H1 (cell line): ENCODE data around the gene TMPRSS4. TPM values are rescaled to one million over a fixed set of nuclear protein-coding genes. Genes with fewer than 3 reads are reported as not detected.

ENCODE experiments used
- CTCF ChIA-PET: fragments of 300-600 bp; sonication (Branson Sonifier 250); formaldehyde crosslinking; loops from one replicate; lab custom pipeline; 2021; ENCODE audit not compliant: partially characterized antibody; lab: Charles Lee
- POLR2A ChIA-PET: fragments of 300-600 bp; sonication (Branson Sonifier 250); formaldehyde crosslinking; loops from one replicate; lab custom pipeline; 2021; ENCODE audit warnings: inconsistent platforms; ENCODE audit not compliant: partially characterized antibody; lab: Charles Lee
- DNase-seq, 2 experiments: peaks; one replicate each; pipeline versions ENCODE4 v3.0.0 to v3.0.0-alpha.2; 2010 to 2022; ENCODE audit warnings: low spot score in 2 of 2, low read depth in 1 of 2, mixed read lengths in 1 of 2
- FAIRE-seq: peaks from 2 replicates; lab custom pipeline; 2011; peaks lifted over from hg19 to GRCh38; lab: Jason Lieb, UNC
- H2AFZ ChIP-seq: 2 replicates; pipeline ENCODE4 v1.8.1; 2012; ENCODE audit warnings: low read length, inconsistent platforms
- H2AK5ac ChIP-seq: 2 replicates; pipeline ENCODE4 v1.6.1; 2013; ENCODE audit warnings: low read depth, low read length
- H2BK120ac ChIP-seq: replicated peaks from 2 replicates; pipeline ENCODE3; 2013; ENCODE audit warnings: low read depth, low read length, inconsistent platforms
- H2BK12ac ChIP-seq: 2 replicates; pipeline ENCODE4 v1.6.1; 2013; ENCODE audit warnings: low read depth, low read length
- H2BK15ac ChIP-seq: 2 replicates; pipeline ENCODE4 v1.6.1; 2013; ENCODE audit warnings: low read length
- H2BK20ac ChIP-seq: 2 replicates; pipeline ENCODE4 v1.6.1; 2013; ENCODE audit warnings: low read length
- H2BK5ac ChIP-seq: 2 replicates; pipeline ENCODE4 v1.6.1; 2013; ENCODE audit warnings: low read depth, low read length
- H3K14ac ChIP-seq: 2 replicates; pipeline ENCODE4 v1.6.1; 2013; ENCODE audit warnings: inconsistent platforms; ENCODE audit not compliant: insufficient read length
- H3K18ac ChIP-seq: 2 replicates; pipeline ENCODE4 v1.6.1; 2013; ENCODE audit warnings: low read length; ENCODE audit errors: extremely low read depth
- H3K23ac ChIP-seq: 2 replicates; pipeline ENCODE4 v1.6.1; 2013; ENCODE audit warnings: inconsistent platforms; ENCODE audit not compliant: insufficient read length
- H3K23me2 ChIP-seq: 2 replicates; pipeline ENCODE4 v1.6.1; 2013; ENCODE audit warnings: low read depth, low read length
- H3K27ac ChIP-seq: 2 replicates; pipeline ENCODE4 v1.6.1; 2011; ENCODE audit warnings: low read depth, low read length, inconsistent platforms
- H3K27me3 ChIP-seq, 4 experiments: replicated peaks in 1 of 4; 1 replicate in 1 of 4; 2 replicates in 3 of 4; pipeline versions ENCODE4 v1.6.1 to v1.8.1; 2011 to 2013; ENCODE audit warnings: low read length in 3 of 4, mild to moderate bottlenecking in 3 of 4, inconsistent platforms in 2 of 4, mixed read lengths in 2 of 4, moderate library complexity in 1 of 4; ENCODE audit not compliant: control insufficient read depth in 3 of 4, insufficient read depth in 3 of 4; ENCODE audit errors: extremely low read depth in 1 of 4
- H3K36me3 ChIP-seq, 4 experiments: 2 replicates each; pipeline versions ENCODE4 v1.6.1 to v1.8.1; 2011 to 2013; ENCODE audit warnings: mild to moderate bottlenecking in 4 of 4, low read length in 3 of 4, moderate library complexity in 2 of 4, control low read depth in 1 of 4, inconsistent platforms in 1 of 4; ENCODE audit not compliant: insufficient read depth in 4 of 4, control insufficient read depth in 2 of 4
- H3K4ac ChIP-seq: replicated peaks from 2 replicates; pipeline ENCODE3; 2013; ENCODE audit warnings: low read length, low read depth, mixed read lengths, inconsistent platforms; ENCODE audit not compliant: insufficient read length
- H3K4me1 ChIP-seq, 4 experiments: replicated peaks in 1 of 4; 1 replicate in 1 of 4; 2 replicates in 3 of 4; pipeline versions ENCODE4 v1.6.1 to v1.8.1; 2011 to 2013; ENCODE audit warnings: low read length in 3 of 4, inconsistent platforms in 2 of 4, mixed read lengths in 1 of 4; ENCODE audit not compliant: insufficient read depth in 4 of 4, control insufficient read depth in 3 of 4
- H3K4me2 ChIP-seq, 2 experiments: 2 replicates each; pipeline versions ENCODE4 v1.6.1 to v1.8.1; 2011 to 2013; ENCODE audit warnings: low read depth in 2 of 2, low read length in 2 of 2, control low read depth in 1 of 2, inconsistent platforms in 1 of 2, mild to moderate bottlenecking in 1 of 2; ENCODE audit not compliant: insufficient read depth in 1 of 2
- H3K4me3 ChIP-seq, 4 experiments: fragments of 200-600, 300-600 bp in 1 of 4; sonication (generic), shearing (Covaris generic), sonication (Bioruptor Twin) in 1 of 4; 2 replicates each; pipeline versions ENCODE4 v1.5.1 to v1.8.1; 2011 to 2016; ENCODE audit warnings: low read length in 4 of 4, low read depth in 3 of 4, control low read depth in 2 of 4, inconsistent platforms in 2 of 4, mild to moderate bottlenecking in 2 of 4, mixed read lengths in 1 of 4, moderate library complexity in 1 of 4; ENCODE audit not compliant: insufficient read depth in 2 of 4; ENCODE audit errors: extremely low read depth in 1 of 4
- H3K56ac ChIP-seq: replicated peaks from 2 replicates; pipeline ENCODE3; 2013; ENCODE audit warnings: low read depth, mild to moderate bottlenecking, mixed read lengths, low read length, inconsistent platforms; ENCODE audit not compliant: insufficient read length
- H3K79me1 ChIP-seq: 2 replicates; pipeline ENCODE4 v1.6.1; 2013; ENCODE audit warnings: low read depth, low read length, control low read depth
- H3K79me2 ChIP-seq, 2 experiments: 2 replicates each; pipeline versions ENCODE4 v1.6.1 to v1.8.1; 2012 to 2013; ENCODE audit warnings: low read length in 2 of 2, mild to moderate bottlenecking in 2 of 2, inconsistent platforms in 1 of 2; ENCODE audit not compliant: insufficient read depth in 2 of 2, control insufficient read depth in 1 of 2
- H3K9ac ChIP-seq, 4 experiments: replicated peaks in 1 of 4; 1 replicate in 1 of 4; 2 replicates in 3 of 4; pipeline versions ENCODE4 v1.6.1 to v1.8.1; 2011 to 2013; ENCODE audit warnings: low read depth in 3 of 4, low read length in 3 of 4, control low read depth in 2 of 4, mild to moderate bottlenecking in 2 of 4, moderate library complexity in 2 of 4, inconsistent platforms in 1 of 4; ENCODE audit errors: extremely low read depth in 1 of 4
- H3K9me3 ChIP-seq, 2 experiments: 2 replicates each; pipeline versions ENCODE4 v1.6.1 to v1.8.1; 2012 to 2013; ENCODE audit warnings: mild to moderate bottlenecking in 2 of 2, moderate library complexity in 2 of 2, control low read depth in 1 of 2, inconsistent platforms in 1 of 2, low read depth in 1 of 2, low read length in 1 of 2, mixed read lengths in 1 of 2; ENCODE audit not compliant: insufficient read depth in 2 of 2
- H4K20me1 ChIP-seq, 2 experiments: replicated peaks in 1 of 2; 2 replicates each; pipeline versions ENCODE3 to v1.8.1; 2011 to 2013; ENCODE audit warnings: inconsistent platforms in 2 of 2, low read length in 2 of 2, mild to moderate bottlenecking in 1 of 2; ENCODE audit not compliant: insufficient read depth in 2 of 2, control insufficient read depth in 1 of 2
- H4K5ac ChIP-seq: 2 replicates; pipeline ENCODE4 v1.6.1; 2013; ENCODE audit warnings: low read length, low read depth, mixed read lengths, inconsistent platforms; ENCODE audit not compliant: insufficient read length
- H4K8ac ChIP-seq: 2 replicates; pipeline ENCODE4 v1.8.0; 2013; ENCODE audit warnings: mild to moderate bottlenecking, moderate library complexity, low read length, inconsistent platforms; ENCODE audit not compliant: insufficient read depth; ENCODE audit errors: extremely low read depth
- H4K91ac ChIP-seq: replicated peaks from 2 replicates; pipeline ENCODE3; 2013; ENCODE audit warnings: low read length, mixed read lengths, inconsistent platforms; ENCODE audit not compliant: insufficient read length
- CHD2 ChIP-seq: IDR thresholded peaks from 2 replicates; pipeline ENCODE4 v1.6.1; 2012; ENCODE audit warnings: low read length, improper control_type of control experiment
- JUND ChIP-seq: IDR thresholded peaks from 2 replicates; pipeline ENCODE4 v1.6.1; 2011; ENCODE audit warnings: mild to moderate bottlenecking, improper control_type of control experiment, low read length
- RNF2 ChIP-seq: fragments of 200-900, 300-1000 bp; sonication (generic); IDR thresholded peaks from 2 replicates; pipeline ENCODE4 v1.7.1; 2016; ENCODE audit warnings: borderline replicate concordance, low read depth, mild to moderate bottlenecking, antibody characterized with exemption, low read length; ENCODE audit not compliant: poor library complexity, severe bottlenecking; ENCODE audit errors: missing control alignments
- SAP30 ChIP-seq: fragments of 300-600 bp; sonication (generic); IDR thresholded peaks from 2 replicates; pipeline ENCODE4 v1.7.1; 2012; ENCODE audit warnings: low read length, moderate library complexity, mild to moderate bottlenecking, inconsistent platforms; ENCODE audit not compliant: insufficient read depth, insufficient replicate concordance
- WGBS, 2 experiments: shearing (Covaris generic) in 1 of 2; methylation state at CpG; one replicate each; pipeline versions ENCODE4 v1.1.6 to v1.1.7; 2013 to 2015; ENCODE audit warnings: low lambda C conversion rate in 2 of 2, mixed read lengths in 2 of 2, inconsistent platforms in 1 of 2, low coverage in 1 of 2, missing lambda C conversion rate in 1 of 2; ENCODE audit not compliant: insufficient replicate concordance in 2 of 2, insufficient coverage in 1 of 2, insufficient read length in 1 of 2; ENCODE audit errors: extremely low coverage in 1 of 2, missing lambda C conversion rate in 1 of 2; 5-methylcytosine and 5-hydroxymethylcytosine counted together
- polyA plus RNA-seq, 7 experiments: library from polyadenylated mRNA; depleted of rRNA in 3 of 7; stranded (reverse) in 5 of 7; unstranded in 2 of 7; fragments of >200 nt in 5 of 7; fragments of 200-250 nt in 2 of 7; gene quantifications; 1 replicate in 5 of 7; 2 replicates in 1 of 7; 4 replicates in 1 of 7; pipeline versions ENCODE4 v1.2.1 to v1.2.3, GENCODE V29; 2011 to 2013; ENCODE audit warnings: missing spikeins in 2 of 7, mixed read lengths in 2 of 7
- total RNA-seq: library from RNA; stranded (reverse); fragmentation: NEBNext Ultra II Directional; extraction: Animal tissue kit (Norgen Biotek cat#: 25700); gene quantifications from 2 replicates; pipeline ENCODE4 v1.2.1, GENCODE V29; 2021
- TF ChIP-seq, protein P1 (sequence below): IDR thresholded peaks from 2 replicates; pipeline ENCODE4 v1.6.1; 2011; ENCODE audit warnings: low read depth, mild to moderate bottlenecking, low read length; ENCODE audit not compliant: insufficient read depth

Gene TMPRSS4
- total and polyA plus RNA-seq, 2 of the 8 experiments (the other 6 are each of a cell fraction or from before 2014, with no cell fraction given): 0.11 to 0.58 TPM

DNA sequence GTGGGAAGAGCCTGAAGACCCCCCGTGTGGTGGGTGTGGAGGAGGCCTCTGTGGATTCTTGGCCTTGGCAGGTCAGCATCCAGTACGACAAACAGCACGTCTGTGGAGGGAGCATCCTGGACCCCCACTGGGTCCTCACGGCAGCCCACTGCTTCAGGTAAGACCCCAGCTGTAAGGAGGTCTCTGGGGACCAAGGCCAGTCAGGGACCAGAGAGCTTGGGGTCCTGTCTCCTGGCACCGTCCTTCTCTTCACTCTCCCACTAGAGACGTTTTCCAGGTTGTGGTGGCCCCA is 34.8 kb downstream of the TMPRSS4 start:
- Histone ChIP-seq H3K36me3 (no peaks in the 10 kb centered on the region), H2BK5ac (no peak overlapping the region), H2BK120ac (no peak overlapping the region), H3K79me1 (no peaks in the 10 kb centered on the region), H3K79me2 (no peaks in the 10 kb centered on the region), H3K23ac (no peak overlapping the region), H2BK20ac (no peak overlapping the region), H3K56ac (no peak overlapping the region), H3K9ac (no peak overlapping the region), H4K91ac (no peak overlapping the region), H4K5ac (no peak overlapping the region), H3K4me1 (peaks cover 0 to 3% (median under 1%) of the 10 kb centered on the region in 4 experiments; a peak in 4 of 7 replicates), H2AFZ (no peak overlapping the region), H2BK15ac (no peak overlapping the region), H3K4ac (no peak overlapping the region), H3K27ac (no peak overlapping the region), H3K18ac (no peak overlapping the region), H3K4me2 (no peak overlapping the region), H3K27me3 (no peaks in the 10 kb centered on the region; a peak in 1 of 7 replicates), H3K14ac (no peak overlapping the region), H3K4me3 (no peak overlapping the region), H3K9me3 (no peaks in the 10 kb centered on the region), H4K8ac (no peak overlapping the region), H3K23me2 (no peaks in the 10 kb centered on the region; the same call in 1 of the 2 replicates), H4K20me1 (no peaks in the 10 kb centered on the region), H2BK12ac (no peak overlapping the region), H2AK5ac (no peak overlapping the region)
- POLR2A ChIA-PET: interaction anchor here (0.6 to 1.7 kb wide), 2 partner anchors 18 to 82 kb away, joined by 3 read pairs; no protein-coding TSS in a partner anchor
- TF ChIP-seq, protein P1, sequence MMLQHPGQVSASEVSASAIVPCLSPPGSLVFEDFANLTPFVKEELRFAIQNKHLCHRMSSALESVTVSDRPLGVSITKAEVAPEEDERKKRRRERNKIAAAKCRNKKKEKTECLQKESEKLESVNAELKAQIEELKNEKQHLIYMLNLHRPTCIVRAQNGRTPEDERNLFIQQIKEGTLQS: no peak
- TF ChIP-seq CHD2: no peak
- no peak for TF ChIP-seq JUND
- no peak for TF ChIP-seq RNF2
- no peak for TF ChIP-seq SAP30
- FAIRE-seq: no peak
- DNase-seq: no peak
- WGBS, 2 experiments: 91% methylated on average over 4 of the region's 6 CpGs; no CpG with 5 or more reads in 1 of the 2 experiments
- CTCF ChIA-PET: no interaction called here
